Thyroid gland (tissue), 4 donors: ENCODE results near the gene SAMD11.

Experiments used
- POLR2A ChIP-seq, 2 donors: fragments of 450-650 bp; IDR thresholded peaks; one replicate each; pipeline ENCODE4 v1.6.1; 2017; ENCODE audit warnings: antibody characterized with exemption in 2 of 2, mild to moderate bottlenecking in 2 of 2, moderate library complexity in 1 of 2
- TF ChIP-seq, protein P1 (sequence below), 6 experiments: fragments of 200-600 bp in 3 of 6; fragments of 450-650 bp in 3 of 6; sonication (generic) in 3 of 6; IDR thresholded peaks; one replicate each; pipeline ENCODE4 v1.5.1; 2016 to 2019; ENCODE audit warnings: antibody characterized with exemption in 6 of 6, mild to moderate bottlenecking in 2 of 6, inconsistent platforms in 1 of 6, moderate library complexity in 1 of 6

DNA sequence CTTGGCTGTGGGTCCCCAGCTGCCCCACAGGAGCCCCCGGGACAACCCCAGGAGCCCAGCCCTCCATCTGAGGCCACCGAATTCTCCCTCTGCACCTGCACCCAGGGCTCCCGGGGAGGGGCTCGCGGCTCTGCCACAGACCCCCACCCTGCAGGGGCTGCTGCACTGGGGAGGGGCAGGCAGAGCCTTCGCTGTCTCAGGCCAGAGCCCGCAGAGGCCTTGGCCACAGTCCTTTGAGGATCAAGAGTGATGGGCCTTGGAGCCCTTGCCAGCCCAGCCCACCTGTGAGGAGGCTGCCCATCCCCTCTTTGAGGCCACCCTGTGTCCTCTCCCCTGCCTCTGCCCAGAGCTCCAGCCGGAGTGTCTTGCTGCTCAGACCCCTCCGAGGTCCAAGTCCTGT, 51.6 kb downstream of the SAMD11 start:
- TF ChIP-seq POLR2A (IDR thresholded peaks at IDR 0.05) = no peak
- TF ChIP-seq, protein P1, sequence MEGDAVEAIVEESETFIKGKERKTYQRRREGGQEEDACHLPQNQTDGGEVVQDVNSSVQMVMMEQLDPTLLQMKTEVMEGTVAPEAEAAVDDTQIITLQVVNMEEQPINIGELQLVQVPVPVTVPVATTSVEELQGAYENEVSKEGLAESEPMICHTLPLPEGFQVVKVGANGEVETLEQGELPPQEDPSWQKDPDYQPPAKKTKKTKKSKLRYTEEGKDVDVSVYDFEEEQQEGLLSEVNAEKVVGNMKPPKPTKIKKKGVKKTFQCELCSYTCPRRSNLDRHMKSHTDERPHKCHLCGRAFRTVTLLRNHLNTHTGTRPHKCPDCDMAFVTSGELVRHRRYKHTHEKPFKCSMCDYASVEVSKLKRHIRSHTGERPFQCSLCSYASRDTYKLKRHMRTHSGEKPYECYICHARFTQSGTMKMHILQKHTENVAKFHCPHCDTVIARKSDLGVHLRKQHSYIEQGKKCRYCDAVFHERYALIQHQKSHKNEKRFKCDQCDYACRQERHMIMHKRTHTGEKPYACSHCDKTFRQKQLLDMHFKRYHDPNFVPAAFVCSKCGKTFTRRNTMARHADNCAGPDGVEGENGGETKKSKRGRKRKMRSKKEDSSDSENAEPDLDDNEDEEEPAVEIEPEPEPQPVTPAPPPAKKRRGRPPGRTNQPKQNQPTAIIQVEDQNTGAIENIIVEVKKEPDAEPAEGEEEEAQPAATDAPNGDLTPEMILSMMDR (IDR thresholded peaks at IDR 0.05) = no peak
